Neural progenitor cell (in vitro differentiated cells): ENCODE measurements around the gene SPAG6.

Experiments
- EZH2 ChIP-seq: fragments of 200-600 bp; sonication (generic); IDR thresholded peaks from 2 replicates; pipeline ENCODE4 v1.6.1; 2017; ENCODE audit warnings: antibody characterized with exemption, mild to moderate bottlenecking, moderate library complexity
- TF ChIP-seq, protein P1 (sequence below): fragments of 200-600 bp; sonication (generic); IDR thresholded peaks from 2 replicates; pipeline ENCODE4 v1.5.1; 2017; ENCODE audit warnings: antibody characterized with exemption, mild to moderate bottlenecking

DNA sequence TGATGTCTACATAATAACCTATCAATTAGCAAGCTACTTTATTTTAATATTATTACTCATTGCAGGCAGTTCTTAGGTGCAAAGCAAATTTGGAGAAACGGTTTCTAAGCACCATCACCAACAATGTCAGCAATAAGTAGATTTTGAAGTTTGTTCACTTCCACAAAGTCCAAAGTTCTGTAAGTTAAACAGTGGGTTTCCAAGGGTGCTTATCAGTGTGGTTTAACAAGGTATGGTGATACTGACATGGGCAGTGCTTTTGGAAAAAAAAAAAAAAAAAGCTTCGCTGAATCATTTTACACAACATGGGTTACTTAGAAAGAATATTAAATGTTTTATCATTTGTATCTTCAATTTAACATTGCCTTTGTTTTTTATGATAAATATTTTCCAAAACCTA is 101.8 kb downstream of the SPAG6 start:
- TF ChIP-seq, protein P1, sequence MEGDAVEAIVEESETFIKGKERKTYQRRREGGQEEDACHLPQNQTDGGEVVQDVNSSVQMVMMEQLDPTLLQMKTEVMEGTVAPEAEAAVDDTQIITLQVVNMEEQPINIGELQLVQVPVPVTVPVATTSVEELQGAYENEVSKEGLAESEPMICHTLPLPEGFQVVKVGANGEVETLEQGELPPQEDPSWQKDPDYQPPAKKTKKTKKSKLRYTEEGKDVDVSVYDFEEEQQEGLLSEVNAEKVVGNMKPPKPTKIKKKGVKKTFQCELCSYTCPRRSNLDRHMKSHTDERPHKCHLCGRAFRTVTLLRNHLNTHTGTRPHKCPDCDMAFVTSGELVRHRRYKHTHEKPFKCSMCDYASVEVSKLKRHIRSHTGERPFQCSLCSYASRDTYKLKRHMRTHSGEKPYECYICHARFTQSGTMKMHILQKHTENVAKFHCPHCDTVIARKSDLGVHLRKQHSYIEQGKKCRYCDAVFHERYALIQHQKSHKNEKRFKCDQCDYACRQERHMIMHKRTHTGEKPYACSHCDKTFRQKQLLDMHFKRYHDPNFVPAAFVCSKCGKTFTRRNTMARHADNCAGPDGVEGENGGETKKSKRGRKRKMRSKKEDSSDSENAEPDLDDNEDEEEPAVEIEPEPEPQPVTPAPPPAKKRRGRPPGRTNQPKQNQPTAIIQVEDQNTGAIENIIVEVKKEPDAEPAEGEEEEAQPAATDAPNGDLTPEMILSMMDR: no peak
- TF ChIP-seq EZH2: no peak
